ENCODE measurements around the gene CLMP. TPM values are rescaled to one million over a fixed set of nuclear protein-coding genes. Genes with fewer than 3 reads are reported as not detected.

The CLMP gene
- total RNA-seq, 1 experiment from 2014 or later, result 3.2 TPM

GRCh38 chr11:123148965-123149364 lies 46.1 kb downstream of the CLMP start:
- Histone ChIP-seq H3K9me3 (ENCODE audit: control insufficient read depth in 1 of 2, insufficient read depth in 1 of 2, low read depth in 1 of 2, low read length in 2 of 2) (no peaks in the 10 kb centered on the region), H3K27ac (ENCODE audit: low read depth, low read length) (no peak overlapping the region), H4K20me1 (ENCODE audit: insufficient read depth) (no peaks in the 10 kb centered on the region), H3K36me3 (ENCODE audit: control insufficient read depth in 1 of 2, insufficient read depth in 2 of 2, low read length in 2 of 2) (no peaks in the 10 kb centered on the region), H3K9me2 (ENCODE audit: insufficient read depth) (no peaks in the 10 kb centered on the region), H3K9ac (ENCODE audit: low read length) (no peak overlapping the region), H3K4me1 (ENCODE audit: control insufficient read depth in 1 of 2, insufficient read depth in 2 of 2, low read length in 2 of 2) (peaks cover 14 to 27% of the 10 kb centered on the region in 2 experiments; a peak in 3 of 4 replicates), H3K79me2 (ENCODE audit: insufficient read depth, low read length) (no peaks in the 10 kb centered on the region), H3K4me3 (replicated peaks in 1 of 2; ENCODE audit: low read depth in 1 of 2, low read length in 2 of 2) (no peak overlapping the region), H2AFZ (ENCODE audit: low read depth, low read length, poor library complexity, severe bottlenecking) (no peak overlapping the region), H3K27me3 (ENCODE audit: insufficient read depth, low read length) (no peaks in the 10 kb centered on the region), H3K4me2 (ENCODE audit: low read length) (no peak overlapping the region)
- TF ChIP-seq EZH2phosphoT487 (IDR thresholded peaks at IDR 0.05; ENCODE audit: borderline replicate concordance) (no peak), CEBPB (IDR thresholded peaks at IDR 0.05; ENCODE audit: low read depth) (no peak), SP1 (IDR thresholded peaks at IDR 0.05; ENCODE audit: low read depth) (no peak), YY1 (IDR thresholded peaks at IDR 0.05; ENCODE audit: extremely low read depth, insufficient replicate concordance, low read depth, low read length) (no peak), CTCF (IDR thresholded peaks at IDR 0.05 in 2 of 3, conservative IDR thresholded peaks at IDR 0.05 in 1 of 3; ENCODE audit: borderline replicate concordance in 1 of 3, insufficient read depth in 1 of 3, low read depth in 2 of 3, low read length in 2 of 3) (no peak), ZFX (IDR thresholded peaks at IDR 0.05) (no peak), ELF1 (IDR thresholded peaks at IDR 0.05; ENCODE audit: borderline replicate concordance, low read depth) (no peak), SIN3A (IDR thresholded peaks at IDR 0.05; ENCODE audit: low read depth) (no peak), SRF (IDR thresholded peaks at IDR 0.05; ENCODE audit: low read depth) (no peak), EGR1 (IDR thresholded peaks at IDR 0.05; ENCODE audit: low read depth) (no peak), JUND (IDR thresholded peaks at IDR 0.05) (no peak), EZH2 (IDR thresholded peaks at IDR 0.05) (no peak), POLR2AphosphoS5 (IDR thresholded peaks at IDR 0.05; ENCODE audit: low read depth, low read length) (no peak), ZNF274 (IDR thresholded peaks at IDR 0.05; ENCODE audit: low read depth, low read length) (no peak), TCF7L2 (IDR thresholded peaks at IDR 0.05; ENCODE audit: borderline replicate concordance, extremely low read depth, insufficient read depth, insufficient read length) (no peak), POLR2A (IDR thresholded peaks at IDR 0.05; ENCODE audit: borderline replicate concordance, extremely low read depth, insufficient read depth, insufficient read length) (no peak)
- TF ChIP-seq, protein P1, sequence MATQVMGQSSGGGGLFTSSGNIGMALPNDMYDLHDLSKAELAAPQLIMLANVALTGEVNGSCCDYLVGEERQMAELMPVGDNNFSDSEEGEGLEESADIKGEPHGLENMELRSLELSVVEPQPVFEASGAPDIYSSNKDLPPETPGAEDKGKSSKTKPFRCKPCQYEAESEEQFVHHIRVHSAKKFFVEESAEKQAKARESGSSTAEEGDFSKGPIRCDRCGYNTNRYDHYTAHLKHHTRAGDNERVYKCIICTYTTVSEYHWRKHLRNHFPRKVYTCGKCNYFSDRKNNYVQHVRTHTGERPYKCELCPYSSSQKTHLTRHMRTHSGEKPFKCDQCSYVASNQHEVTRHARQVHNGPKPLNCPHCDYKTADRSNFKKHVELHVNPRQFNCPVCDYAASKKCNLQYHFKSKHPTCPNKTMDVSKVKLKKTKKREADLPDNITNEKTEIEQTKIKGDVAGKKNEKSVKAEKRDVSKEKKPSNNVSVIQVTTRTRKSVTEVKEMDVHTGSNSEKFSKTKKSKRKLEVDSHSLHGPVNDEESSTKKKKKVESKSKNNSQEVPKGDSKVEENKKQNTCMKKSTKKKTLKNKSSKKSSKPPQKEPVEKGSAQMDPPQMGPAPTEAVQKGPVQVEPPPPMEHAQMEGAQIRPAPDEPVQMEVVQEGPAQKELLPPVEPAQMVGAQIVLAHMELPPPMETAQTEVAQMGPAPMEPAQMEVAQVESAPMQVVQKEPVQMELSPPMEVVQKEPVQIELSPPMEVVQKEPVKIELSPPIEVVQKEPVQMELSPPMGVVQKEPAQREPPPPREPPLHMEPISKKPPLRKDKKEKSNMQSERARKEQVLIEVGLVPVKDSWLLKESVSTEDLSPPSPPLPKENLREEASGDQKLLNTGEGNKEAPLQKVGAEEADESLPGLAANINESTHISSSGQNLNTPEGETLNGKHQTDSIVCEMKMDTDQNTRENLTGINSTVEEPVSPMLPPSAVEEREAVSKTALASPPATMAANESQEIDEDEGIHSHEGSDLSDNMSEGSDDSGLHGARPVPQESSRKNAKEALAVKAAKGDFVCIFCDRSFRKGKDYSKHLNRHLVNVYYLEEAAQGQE (IDR thresholded peaks at IDR 0.05; ENCODE audit: low read depth), result no peak
- TF ChIP-seq, protein P2, sequence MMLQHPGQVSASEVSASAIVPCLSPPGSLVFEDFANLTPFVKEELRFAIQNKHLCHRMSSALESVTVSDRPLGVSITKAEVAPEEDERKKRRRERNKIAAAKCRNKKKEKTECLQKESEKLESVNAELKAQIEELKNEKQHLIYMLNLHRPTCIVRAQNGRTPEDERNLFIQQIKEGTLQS (IDR thresholded peaks at IDR 0.05), result no peak
- ChIA-PET POLR2A (no interaction called here), CTCF (no interaction called here), RAD21 (ENCODE audit: low non-redundant PET in 1 of 2, low total read pairs in 2 of 2, uncharacterized antibody in 2 of 2, unreplicated experiment in 2 of 2) (no interaction called here)
- ATAC-seq, result no peak
- intact Hi-C loops (cut with micrococcal nuclease), result no loop called here
- DNase-seq (ENCODE audit: low read depth, low spot score), result no peak
- BruUV-seq (replicated peaks), result no TSS peak

All from HCT116 (cell line).